Measurements from ENCODE around the gene FAM163B.

- TF ChIP-seq, protein P1, sequence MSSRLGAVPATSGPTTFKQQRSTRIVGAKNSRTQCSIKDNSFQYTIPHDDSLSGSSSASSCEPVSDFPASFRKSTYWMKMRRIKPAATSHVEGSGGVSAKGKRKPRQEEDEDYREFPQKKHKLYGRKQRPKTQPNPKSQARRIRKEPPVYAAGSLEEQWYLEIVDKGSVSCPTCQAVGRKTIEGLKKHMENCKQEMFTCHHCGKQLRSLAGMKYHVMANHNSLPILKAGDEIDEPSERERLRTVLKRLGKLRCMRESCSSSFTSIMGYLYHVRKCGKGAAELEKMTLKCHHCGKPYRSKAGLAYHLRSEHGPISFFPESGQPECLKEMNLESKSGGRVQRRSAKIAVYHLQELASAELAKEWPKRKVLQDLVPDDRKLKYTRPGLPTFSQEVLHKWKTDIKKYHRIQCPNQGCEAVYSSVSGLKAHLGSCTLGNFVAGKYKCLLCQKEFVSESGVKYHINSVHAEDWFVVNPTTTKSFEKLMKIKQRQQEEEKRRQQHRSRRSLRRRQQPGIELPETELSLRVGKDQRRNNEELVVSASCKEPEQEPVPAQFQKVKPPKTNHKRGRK (CRISPR knock-in tag; IDR thresholded peaks at IDR 0.05; ENCODE audit: borderline replicate concordance), result no peak
- TF ChIP-seq, protein P2, sequence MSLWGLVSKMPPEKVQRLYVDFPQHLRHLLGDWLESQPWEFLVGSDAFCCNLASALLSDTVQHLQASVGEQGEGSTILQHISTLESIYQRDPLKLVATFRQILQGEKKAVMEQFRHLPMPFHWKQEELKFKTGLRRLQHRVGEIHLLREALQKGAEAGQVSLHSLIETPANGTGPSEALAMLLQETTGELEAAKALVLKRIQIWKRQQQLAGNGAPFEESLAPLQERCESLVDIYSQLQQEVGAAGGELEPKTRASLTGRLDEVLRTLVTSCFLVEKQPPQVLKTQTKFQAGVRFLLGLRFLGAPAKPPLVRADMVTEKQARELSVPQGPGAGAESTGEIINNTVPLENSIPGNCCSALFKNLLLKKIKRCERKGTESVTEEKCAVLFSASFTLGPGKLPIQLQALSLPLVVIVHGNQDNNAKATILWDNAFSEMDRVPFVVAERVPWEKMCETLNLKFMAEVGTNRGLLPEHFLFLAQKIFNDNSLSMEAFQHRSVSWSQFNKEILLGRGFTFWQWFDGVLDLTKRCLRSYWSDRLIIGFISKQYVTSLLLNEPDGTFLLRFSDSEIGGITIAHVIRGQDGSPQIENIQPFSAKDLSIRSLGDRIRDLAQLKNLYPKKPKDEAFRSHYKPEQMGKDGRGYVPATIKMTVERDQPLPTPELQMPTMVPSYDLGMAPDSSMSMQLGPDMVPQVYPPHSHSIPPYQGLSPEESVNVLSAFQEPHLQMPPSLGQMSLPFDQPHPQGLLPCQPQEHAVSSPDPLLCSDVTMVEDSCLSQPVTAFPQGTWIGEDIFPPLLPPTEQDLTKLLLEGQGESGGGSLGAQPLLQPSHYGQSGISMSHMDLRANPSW (CRISPR knock-in tag; conservative IDR thresholded peaks at IDR 0.05; ENCODE audit: low read depth), result no peak
- peak; percentile 92 for TF ChIP-seq CTCF (IDR thresholded peaks at IDR 0.05)
- TF ChIP-seq, protein P3, sequence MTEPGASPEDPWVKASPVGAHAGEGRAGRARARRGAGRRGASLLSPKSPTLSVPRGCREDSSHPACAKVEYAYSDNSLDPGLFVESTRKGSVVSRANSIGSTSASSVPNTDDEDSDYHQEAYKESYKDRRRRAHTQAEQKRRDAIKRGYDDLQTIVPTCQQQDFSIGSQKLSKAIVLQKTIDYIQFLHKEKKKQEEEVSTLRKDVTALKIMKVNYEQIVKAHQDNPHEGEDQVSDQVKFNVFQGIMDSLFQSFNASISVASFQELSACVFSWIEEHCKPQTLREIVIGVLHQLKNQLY (CRISPR knock-in tag; IDR thresholded peaks at IDR 0.05), result no peak
- TF ChIP-seq ZNF219 (CRISPR knock-in tag; IDR thresholded peaks at IDR 0.05; ENCODE audit: borderline replicate concordance), result no peak
- TF ChIP-seq ZNF232 (CRISPR knock-in tag; IDR thresholded peaks at IDR 0.05), result no peak
- no peak for TF ChIP-seq NFYB (CRISPR knock-in tag; conservative IDR thresholded peaks at IDR 0.05; ENCODE audit: low read depth)
- TF ChIP-seq, protein P4, sequence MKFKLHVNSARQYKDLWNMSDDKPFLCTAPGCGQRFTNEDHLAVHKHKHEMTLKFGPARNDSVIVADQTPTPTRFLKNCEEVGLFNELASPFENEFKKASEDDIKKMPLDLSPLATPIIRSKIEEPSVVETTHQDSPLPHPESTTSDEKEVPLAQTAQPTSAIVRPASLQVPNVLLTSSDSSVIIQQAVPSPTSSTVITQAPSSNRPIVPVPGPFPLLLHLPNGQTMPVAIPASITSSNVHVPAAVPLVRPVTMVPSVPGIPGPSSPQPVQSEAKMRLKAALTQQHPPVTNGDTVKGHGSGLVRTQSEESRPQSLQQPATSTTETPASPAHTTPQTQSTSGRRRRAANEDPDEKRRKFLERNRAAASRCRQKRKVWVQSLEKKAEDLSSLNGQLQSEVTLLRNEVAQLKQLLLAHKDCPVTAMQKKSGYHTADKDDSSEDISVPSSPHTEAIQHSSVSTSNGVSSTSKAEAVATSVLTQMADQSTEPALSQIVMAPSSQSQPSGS (CRISPR knock-in tag; IDR thresholded peaks at IDR 0.05; ENCODE audit: borderline replicate concordance, low read depth), result no peak
- no peak for TF ChIP-seq SP1 (CRISPR knock-in tag; conservative IDR thresholded peaks at IDR 0.05)
- TF ChIP-seq, protein P5, sequence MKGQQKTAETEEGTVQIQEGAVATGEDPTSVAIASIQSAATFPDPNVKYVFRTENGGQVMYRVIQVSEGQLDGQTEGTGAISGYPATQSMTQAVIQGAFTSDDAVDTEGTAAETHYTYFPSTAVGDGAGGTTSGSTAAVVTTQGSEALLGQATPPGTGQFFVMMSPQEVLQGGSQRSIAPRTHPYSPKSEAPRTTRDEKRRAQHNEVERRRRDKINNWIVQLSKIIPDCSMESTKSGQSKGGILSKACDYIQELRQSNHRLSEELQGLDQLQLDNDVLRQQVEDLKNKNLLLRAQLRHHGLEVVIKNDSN (CRISPR knock-in tag; IDR thresholded peaks at IDR 0.05), result no peak
- TF ChIP-seq ESRRA (CRISPR knock-in tag; IDR thresholded peaks at IDR 0.05; ENCODE audit: borderline replicate concordance), result no peak
- TF ChIP-seq ZNF138 (CRISPR knock-in tag; conservative IDR thresholded peaks at IDR 0.05), result no peak
- TF ChIP-seq E2F4 (CRISPR knock-in tag; IDR thresholded peaks at IDR 0.05; ENCODE audit: borderline replicate concordance, low read depth), result no peak
These were observed 19.5 kb downstream of the FAM163B start for GRCh38 chr9:133589454-133590227.

Measured in WTC11 (cell line).